NCI-H446 treated with DMSO at 0.1 percent for 48 hours (cell line): ENCODE results near the gene ELMO2.
"Not testable (repeated sequence)": the region's sequence is repeated elsewhere in the genome, so short reads cannot be mapped to it uniquely, and the experiment has no call there.

ENCODE experiments used
- DNase-seq: peaks from one replicate; lab custom pipeline; 2025; lab: John Stamatoyannopoulos, UW

Gene ELMO2

GRCh38 chr20:46406986-46407670, 713 bp upstream of the ELMO2 start:
- no peak for DNase-seq

- DNase-seq = no peak
These were observed 4.0 kb downstream of the ELMO2 start for GRCh38 chr20:46402331-46402811.

GRCh38 chr20:46401478-46401860, 4.9 kb downstream of the ELMO2 start:
- no peak for DNase-seq

GRCh38 chr20:46400828-46401477, 5.5 kb downstream of the ELMO2 start:
- no peak for DNase-seq

- no peak for DNase-seq
These were observed 6.2 kb downstream of the ELMO2 start for GRCh38 chr20:46400253-46400652.

GRCh38 chr20:46399401-46399800, 7.0 kb downstream of the ELMO2 start:
- no peak for DNase-seq

- DNase-seq = no peak
These were observed 7.5 kb downstream of the ELMO2 start for GRCh38 chr20:46398963-46399362.

- DNase-seq = no peak
These were observed 10.2 kb downstream of the ELMO2 start for GRCh38 chr20:46396052-46396740.

- no peak for DNase-seq
These were observed 11.3 kb downstream of the ELMO2 start for GRCh38 chr20:46394872-46395760.

- no peak for DNase-seq
These were observed 12.4 kb downstream of the ELMO2 start for GRCh38 chr20:46393967-46394366.

- DNase-seq = peak; percentile 87
These were observed 17.5 kb downstream of the ELMO2 start for GRCh38 chr20:46388937-46389336.

- DNase-seq = peak; percentile 1
These were observed 18.1 kb downstream of the ELMO2 start for GRCh38 chr20:46388201-46388836.

GRCh38 chr20:46387054-46387453, 19.4 kb downstream of the ELMO2 start:
- DNase-seq = not testable (repeated sequence)

- no peak for DNase-seq
These were observed 27.9 kb downstream of the ELMO2 start for GRCh38 chr20:46378412-46379009.

GRCh38 chr20:46377518-46377917, 28.9 kb downstream of the ELMO2 start:
- no peak for DNase-seq

- no peak for DNase-seq
These were observed 30.1 kb downstream of the ELMO2 start for GRCh38 chr20:46376196-46376785.

- DNase-seq = no peak
These were observed 30.6 kb downstream of the ELMO2 start for GRCh38 chr20:46375771-46376170.

GRCh38 chr20:46374383-46374782, 32.0 kb downstream of the ELMO2 start:
- DNase-seq = no peak

- no peak for DNase-seq
These were observed 34.8 kb downstream of the ELMO2 start for GRCh38 chr20:46371656-46372055.

- no peak for DNase-seq
These were observed 37.5 kb downstream of the ELMO2 start for GRCh38 chr20:46368902-46369268.
